Urothelium cell line (cell line): ENCODE results near the gene HERC5.
"Not testable (repeated sequence)": the region's sequence is repeated elsewhere in the genome, so short reads cannot be mapped to it uniquely, and the experiment has no call there.

ENCODE experiments used
- DNase-seq: peaks from one replicate; pipeline ENCODE4 v3.0.0; 2011; ENCODE audit warnings: low spot score, mixed read lengths
- FAIRE-seq: peaks from 2 replicates; lab custom pipeline; 2011; peaks lifted over from hg19 to GRCh38; lab: Jason Lieb, UNC

Gene HERC5

GRCh38 chr4:88456670-88457306, at the start of gene HERC5:
Gene HERC5 (plus strand): TSS chr4:88457119. CDS start chr4:88457270, 151 bp downstream.
- no peak for DNase-seq

GRCh38 chr4:88409206-88409605, 47.7 kb upstream of the HERC5 start:
- no peak for DNase-seq
- no peak for FAIRE-seq

More at GRCh38 chr4:88456670-88457306, at the start of gene HERC5:
- FAIRE-seq = no peak

- FAIRE-seq (no peak), DNase-seq (no peak)
Measured at GRCh38 chr4:88409789-88410188, 47.1 kb upstream of the HERC5 start.

DNA sequence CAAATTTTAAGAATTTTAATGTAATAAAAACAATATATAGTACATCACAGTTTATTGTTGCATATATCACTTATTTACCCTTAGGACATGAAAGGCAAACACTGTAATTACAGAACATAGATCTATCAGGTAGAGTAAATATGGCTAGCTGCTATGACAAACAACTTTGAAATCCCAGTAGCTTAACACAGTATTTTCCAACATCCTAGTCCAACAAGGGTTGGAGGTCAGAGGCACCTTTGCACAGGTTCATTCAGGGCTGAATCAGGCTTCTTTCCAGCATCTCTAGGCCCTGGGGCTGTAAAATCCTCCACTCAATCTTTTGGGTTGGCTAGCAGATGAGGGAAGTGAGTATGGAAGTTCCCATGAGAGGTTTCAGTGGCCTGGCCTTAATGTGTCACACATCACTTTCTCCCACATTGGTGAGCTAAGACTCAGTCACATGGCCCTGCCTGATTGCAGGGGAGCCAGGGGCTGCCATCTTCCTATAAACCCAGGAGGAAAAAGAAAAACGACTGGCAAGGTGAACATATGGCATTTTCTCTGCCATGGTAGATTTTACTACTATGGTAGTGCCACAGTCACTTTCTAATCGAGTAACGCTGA, 45.3 kb upstream of the HERC5 start:
- FAIRE-seq (no peak), DNase-seq (no peak)

DNA sequence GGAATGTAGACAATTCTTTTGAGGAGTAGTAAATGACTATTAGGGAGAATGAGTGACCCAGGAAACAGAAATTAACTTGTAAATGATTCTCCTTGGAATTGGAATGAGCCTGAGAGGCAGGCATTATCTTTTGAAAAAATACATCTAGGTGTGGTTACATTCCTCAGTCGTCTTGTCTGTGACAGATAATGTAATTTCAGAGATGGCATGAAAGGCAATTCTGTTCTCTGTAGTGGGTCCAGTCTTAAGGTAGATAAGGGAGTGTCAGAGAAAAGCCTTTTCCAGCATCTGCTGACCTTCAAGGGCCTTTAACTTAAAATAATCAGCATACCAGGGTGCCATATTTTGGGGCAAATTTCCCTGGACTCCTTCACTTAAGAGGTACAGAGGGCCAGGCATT, 43.1 kb upstream of the HERC5 start:
- no peak for DNase-seq
- FAIRE-seq = no peak

GRCh38 chr4:88414755-88415154, 42.2 kb upstream of the HERC5 start:
- DNase-seq (no peak), FAIRE-seq (no peak)

- FAIRE-seq (no peak), DNase-seq (no peak)
Measured at GRCh38 chr4:88415982-88416381, 40.9 kb upstream of the HERC5 start.

DNA sequence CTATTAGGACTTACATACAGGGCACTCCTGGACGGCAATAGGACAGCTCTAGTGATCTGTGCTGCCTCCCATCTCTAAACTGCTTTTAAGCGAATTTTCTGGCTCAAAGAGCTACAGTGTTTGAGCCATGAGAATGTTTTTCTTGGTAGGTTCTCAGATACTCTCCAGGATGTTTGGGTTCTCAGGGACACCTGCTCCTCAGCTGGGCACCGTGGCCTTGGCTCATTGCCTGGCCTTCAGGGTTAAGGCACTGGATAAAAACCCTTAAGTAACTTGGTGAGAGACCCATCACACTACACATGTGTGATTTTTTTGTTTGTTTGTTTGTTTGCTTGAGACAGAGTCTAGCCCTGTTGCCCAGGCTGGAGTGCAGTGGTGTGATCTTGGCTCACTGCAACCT, 38.5 kb upstream of the HERC5 start:
- DNase-seq (no peak), FAIRE-seq (no peak)

DNA sequence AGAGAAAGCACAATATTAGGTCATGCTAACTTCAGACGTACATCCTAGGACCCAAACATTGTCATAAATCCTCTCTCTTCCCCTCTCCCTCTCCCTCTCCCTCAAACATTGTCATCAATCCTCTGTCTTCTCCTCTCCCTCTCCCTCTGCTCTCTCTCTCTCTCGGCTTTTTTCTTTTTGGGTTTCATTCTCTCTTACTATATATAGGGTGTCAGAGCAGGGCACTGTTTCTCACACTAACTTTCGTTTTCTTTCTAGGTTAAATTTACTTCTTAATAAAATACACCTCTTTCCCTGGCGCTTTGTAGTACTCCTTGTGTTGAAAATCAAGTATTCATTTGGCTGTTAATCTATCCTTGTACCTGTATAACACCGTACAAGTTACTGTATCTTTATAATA, 37.0 kb upstream of the HERC5 start:
- DNase-seq (no peak), FAIRE-seq (no peak)

DNA sequence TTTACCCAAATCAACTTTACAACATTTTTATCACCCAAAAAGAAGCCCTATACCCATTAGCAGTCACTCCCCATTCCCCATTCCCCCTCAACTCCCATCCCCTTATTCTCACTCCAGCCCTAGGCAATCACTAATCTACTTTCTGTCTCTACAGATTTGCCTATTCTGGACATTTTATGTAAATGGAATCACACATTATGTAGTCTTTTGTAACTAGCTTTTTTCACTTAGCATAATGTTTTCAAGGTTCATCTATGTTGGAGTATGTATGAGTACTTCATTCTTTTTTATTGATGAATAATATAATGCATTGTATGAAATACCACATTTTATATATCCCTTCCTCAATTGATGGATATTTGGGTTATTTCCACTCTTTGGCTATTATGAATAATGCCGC, 36.1 kb upstream of the HERC5 start:
- FAIRE-seq (no peak), DNase-seq (no peak)

DNA sequence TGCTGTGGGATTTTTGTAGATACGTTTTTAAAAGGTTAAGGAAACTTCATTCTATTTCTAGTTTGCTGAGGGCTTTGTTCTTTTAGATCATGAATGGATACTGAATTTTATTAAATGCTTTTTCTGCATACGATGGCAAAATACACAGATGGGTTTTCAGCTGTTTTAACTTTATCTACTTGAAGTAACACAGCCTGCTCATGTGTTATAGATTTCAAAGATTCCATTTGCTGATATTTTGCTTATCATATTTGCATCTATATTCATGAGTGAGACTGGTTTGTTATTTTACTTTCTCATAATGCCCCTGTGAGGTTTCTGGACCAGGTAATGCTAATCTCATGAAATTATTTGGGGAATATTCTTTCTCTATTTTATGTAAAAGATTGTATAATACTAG, 34.5 kb upstream of the HERC5 start:
- FAIRE-seq (no peak), DNase-seq (no peak)

- FAIRE-seq = no peak
- no peak for DNase-seq
Measured at GRCh38 chr4:88429401-88429800, 27.5 kb upstream of the HERC5 start.

GRCh38 chr4:88435987-88436693, 20.8 kb upstream of the HERC5 start:
- FAIRE-seq = no peak
- DNase-seq = no peak

DNA sequence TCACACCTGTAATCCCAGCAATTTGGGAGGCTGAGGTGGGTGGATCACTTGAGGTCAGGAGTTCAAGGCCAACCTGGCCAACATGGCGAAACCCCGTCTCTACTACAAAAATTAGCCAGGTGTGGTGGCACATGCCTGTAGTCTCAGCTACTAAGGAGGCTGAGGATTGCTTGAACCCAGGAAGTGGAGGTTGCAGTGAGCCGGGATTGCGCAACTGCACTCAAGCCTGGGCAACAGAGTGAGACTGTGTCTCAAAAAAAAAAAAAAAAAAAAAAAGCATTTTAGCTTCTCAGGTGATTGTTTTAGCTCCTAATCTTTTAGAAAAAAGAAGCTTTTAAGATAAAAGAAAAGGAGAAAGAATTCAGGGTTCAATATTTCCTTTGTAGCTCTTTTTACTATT, 19.0 kb upstream of the HERC5 start:
- not testable (repeated sequence) for FAIRE-seq, DNase-seq

DNA sequence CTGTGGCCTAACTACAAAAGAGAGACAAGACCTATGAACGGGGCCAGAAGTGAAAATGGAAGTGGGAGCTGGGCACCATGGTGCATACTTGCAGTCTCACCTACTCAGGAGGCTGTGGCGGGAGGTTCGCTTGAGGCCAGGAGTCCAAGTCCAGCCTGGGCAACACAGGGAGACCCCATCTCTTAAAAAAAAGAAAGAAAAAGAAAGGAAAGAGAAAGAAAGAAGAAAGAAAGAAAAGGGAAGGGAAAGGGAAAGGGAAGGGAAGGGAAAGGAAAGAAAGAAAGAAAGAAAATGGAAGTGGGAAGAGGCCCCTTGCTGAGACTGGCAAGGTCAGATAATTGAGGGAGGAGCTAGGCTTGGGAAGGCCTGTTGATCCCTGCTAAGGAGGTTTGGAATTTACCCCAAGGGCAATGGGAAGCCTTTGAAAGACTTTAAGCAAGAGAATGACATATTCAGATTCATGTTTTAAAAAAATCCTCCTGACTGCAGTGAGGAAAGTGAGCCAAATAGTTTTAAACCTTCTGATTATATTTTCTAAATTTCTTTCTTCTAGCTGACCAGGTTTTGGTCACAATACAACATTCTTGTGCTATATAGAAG, 17.7 kb upstream of the HERC5 start:
- DNase-seq (no peak), FAIRE-seq (no peak)

DNA sequence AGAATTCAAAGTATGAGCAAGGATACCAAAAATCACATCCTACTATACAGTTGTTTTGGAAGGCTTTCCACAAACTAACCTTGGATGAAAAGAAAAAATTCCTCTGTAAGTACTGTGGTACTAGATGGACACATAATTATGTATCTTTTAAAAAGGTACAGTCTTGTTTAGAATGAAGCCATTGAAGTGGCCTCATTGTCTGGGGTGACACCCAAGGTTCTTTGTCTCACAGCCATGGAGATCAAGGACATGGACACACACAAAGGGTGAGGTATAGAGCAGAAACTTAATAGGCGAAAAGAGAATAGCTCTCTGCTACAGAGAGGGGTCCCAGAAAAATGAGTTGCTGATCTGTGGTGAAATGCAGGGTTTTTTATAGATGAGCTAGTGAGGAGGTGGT, 16.8 kb upstream of the HERC5 start:
- FAIRE-seq (no peak), DNase-seq (no peak)

DNA sequence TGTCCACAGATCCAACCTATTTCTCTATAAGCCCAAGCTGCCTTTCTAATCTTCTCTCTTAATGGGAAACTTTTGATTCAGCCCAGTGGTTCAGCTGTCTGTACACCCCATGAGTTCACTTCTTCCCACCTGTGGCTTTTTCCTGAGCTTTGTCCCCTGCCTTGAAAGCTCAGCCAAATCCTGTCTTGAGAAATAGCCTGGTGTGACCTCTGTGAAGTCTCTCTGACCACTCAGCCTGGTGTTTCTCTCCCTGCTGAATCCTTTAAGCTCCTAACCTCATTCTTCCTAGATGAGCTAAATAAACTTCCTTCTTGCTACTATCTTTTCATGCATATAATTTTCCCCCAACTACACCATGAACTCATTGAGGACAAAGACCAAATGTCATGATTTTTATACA, 15.2 kb upstream of the HERC5 start:
- no peak for FAIRE-seq
- DNase-seq = no peak

- DNase-seq = no peak
- no peak for FAIRE-seq
Measured at GRCh38 chr4:88442689-88443191, 14.2 kb upstream of the HERC5 start.

GRCh38 chr4:88443486-88443885, 13.4 kb upstream of the HERC5 start:
- no peak for DNase-seq
- no peak for FAIRE-seq

DNA sequence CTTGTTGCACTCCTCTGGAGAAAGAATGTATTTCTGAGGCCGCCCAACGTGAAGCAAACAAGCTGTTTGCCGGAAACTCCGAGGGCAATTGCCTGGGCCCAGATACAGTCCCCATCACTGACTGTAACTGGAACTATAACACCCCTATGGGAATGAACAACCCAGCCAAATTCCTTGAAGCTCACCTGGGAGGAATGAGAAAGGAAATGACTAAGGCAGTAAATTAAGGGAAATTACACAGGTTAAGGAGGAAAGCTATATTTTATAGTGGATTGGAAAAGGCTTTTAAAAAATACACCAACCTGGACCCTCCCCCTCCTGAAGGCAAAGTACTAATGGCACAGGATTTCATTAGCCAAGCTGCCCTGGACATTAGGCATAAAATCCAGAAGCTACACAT, 11.7 kb upstream of the HERC5 start:
- no peak for FAIRE-seq
- no peak for DNase-seq

DNA sequence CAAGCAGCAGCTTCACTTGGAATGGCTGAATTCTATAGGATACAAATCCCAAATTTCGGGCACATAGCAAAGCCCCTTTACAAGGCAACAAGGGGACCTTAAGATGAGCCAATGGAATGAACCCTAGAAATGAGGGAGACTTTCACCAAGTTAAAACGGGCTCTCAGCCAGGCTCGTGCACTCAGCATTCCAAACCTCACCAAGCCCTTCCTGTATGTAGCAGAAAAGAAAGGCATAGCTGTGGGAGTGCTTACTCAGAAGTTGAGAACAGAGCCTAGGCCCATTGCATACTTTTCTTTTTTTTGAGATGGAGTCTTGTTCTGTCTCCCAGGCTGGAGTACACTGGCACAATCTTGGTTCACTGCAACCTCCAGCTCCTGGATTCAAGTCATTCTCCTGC, 10.8 kb upstream of the HERC5 start:
- FAIRE-seq (no peak), DNase-seq (no peak)
